ENCODE measurements around the gene SLC24A5.

DNA sequence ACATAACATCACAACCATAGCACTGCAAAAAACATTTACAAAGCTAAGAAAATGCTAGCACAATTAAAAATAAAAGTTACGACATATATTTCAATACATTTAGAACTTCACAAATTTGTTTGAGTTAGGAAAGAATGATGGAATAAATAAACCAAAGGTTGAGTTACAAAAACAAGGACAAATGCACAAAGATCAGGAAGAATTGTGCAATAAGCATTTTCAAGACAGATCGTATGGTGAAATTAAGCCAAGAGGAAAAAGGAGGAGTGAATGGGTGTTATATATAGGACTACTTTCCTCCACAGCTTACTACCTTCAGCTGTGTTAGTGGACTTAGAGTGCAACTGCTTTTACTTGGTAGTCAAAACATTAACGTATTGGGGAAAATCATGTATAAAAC, 64.7 kb downstream of the SLC24A5 start:
- TF ChIP-seq CTCF (IDR thresholded peaks at IDR 0.05 in 4 of 5, conservative IDR thresholded peaks at IDR 0.05 in 1 of 5) = no peak
- no peak for TF ChIP-seq POLR2A (IDR thresholded peaks at IDR 0.05)

Data from gastrocnemius medialis (tissue), 4 donors.